Measurements from ENCODE around the gene CACNA1D.

Gene CACNA1D

DNA sequence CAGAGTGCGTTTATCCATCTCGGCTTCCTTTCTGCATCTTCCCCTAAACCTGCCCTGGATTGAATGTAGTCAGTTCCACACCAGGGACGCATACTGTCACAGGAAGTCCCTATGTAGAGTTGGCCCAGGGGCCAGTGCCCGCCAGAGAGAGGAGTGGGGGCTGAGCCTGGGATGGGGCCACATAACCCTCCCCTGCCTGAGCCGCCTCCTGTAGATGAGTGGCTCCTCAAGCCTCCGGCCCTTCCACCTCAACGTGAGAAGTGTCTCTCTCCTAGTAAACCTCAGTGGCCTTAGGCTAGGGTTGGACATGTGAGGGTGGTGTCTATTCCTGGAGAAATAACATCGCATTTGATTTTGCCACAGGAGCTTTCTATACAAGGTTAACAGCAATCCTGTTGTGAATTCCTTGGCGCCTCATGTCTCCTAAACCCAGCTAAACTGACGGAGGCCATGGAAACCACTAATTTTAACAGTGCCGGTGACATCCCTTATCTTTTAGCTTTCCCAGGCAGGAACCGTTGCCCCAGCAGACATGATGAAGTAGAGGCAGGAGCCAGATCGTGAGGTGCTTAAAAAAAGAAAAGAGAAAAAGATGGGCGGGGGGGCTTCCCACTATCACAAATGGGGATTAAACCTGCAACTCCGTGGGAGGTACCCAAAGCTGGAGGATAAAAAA, 180.7 kb downstream of the CACNA1D start:
- H3K4me1 ChIP-seq (ENCODE audit: control insufficient read depth, insufficient read depth, low read length), result no peaks in the 10 kb centered on the region
- no peaks in the 10 kb centered on the region for H3K27me3 ChIP-seq (ENCODE audit: control insufficient read depth, insufficient read depth, low read length, poor library complexity, severe bottlenecking)
- no peak overlapping the region for H3K4me3 ChIP-seq (ENCODE audit: insufficient read depth, low read depth, low read length)
- 86 to 88% methylated on average over 15 of the region's 15 CpGs for WGBS, 2 experiments
- H3K36me3 ChIP-seq (ENCODE audit: control insufficient read depth, insufficient read depth, low read length), result no peaks in the 10 kb centered on the region
- H3K27ac ChIP-seq (ENCODE audit: insufficient read depth, low read depth, low read length, poor library complexity, severe bottlenecking), result no peak overlapping the region
- no peaks in the 10 kb centered on the region for H3K9me3 ChIP-seq (ENCODE audit: control insufficient read depth, low read length)

DNA sequence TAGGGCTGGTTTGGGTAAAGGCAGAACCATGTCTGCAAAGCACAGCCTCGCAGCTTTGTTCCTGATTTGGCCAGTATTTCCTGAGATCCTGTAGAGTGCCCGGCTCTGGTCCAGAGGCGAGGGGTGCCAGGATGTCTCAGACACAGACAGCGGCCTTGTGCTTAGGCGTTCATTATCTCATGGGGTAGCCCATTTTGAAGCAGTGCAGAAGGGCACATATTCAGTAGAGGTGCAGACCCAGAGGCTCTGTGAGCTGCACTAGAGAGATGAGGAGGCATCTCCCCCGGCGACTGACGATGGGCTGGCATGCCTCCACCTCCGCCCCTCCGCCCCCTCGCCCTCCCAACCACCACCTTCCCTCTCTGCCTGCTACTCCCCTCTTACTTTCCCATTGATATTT, 181.5 kb downstream of the CACNA1D start:
- H3K4me1 ChIP-seq (ENCODE audit: control insufficient read depth, insufficient read depth, low read length), result no peaks in the 10 kb centered on the region
- 94% methylated on average over 8 to 11 of the region's 11 CpGs for WGBS, 2 experiments
- H3K9me3 ChIP-seq (ENCODE audit: control insufficient read depth, low read length), result no peaks in the 10 kb centered on the region
- H3K27ac ChIP-seq (ENCODE audit: insufficient read depth, low read depth, low read length, poor library complexity, severe bottlenecking), result no peak overlapping the region
- H3K36me3 ChIP-seq (ENCODE audit: control insufficient read depth, insufficient read depth, low read length), result no peaks in the 10 kb centered on the region
- no peak overlapping the region for H3K4me3 ChIP-seq (ENCODE audit: insufficient read depth, low read depth, low read length)
- no peaks in the 10 kb centered on the region for H3K27me3 ChIP-seq (ENCODE audit: control insufficient read depth, insufficient read depth, low read length, poor library complexity, severe bottlenecking)

DNA sequence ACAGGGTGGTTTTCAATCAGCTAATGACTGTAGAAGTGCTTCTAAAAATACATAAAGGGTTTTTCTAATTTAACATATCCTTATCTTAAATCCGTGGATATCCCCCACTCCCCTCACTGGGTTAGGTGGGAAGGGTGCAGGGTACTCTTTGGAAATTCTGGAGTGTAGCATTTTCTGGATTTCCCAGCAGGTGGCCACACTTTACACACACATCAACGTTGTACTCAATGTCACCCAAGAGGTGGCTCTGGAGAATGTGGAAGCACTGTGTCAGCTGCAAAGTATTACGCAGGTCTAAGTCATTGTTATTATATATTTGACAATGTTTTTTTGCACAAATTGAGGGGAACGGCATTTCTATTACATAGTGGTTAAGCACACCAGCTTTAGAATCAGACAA, 183.0 kb downstream of the CACNA1D start:
- 88 to 91% methylated on average over 2 to 3 of the region's 4 CpGs for WGBS, 2 experiments
- Histone ChIP-seq H3K27me3 (ENCODE audit: control insufficient read depth, insufficient read depth, low read length, poor library complexity, severe bottlenecking) (no peaks in the 10 kb centered on the region), H3K4me1 (ENCODE audit: control insufficient read depth, insufficient read depth, low read length) (no peaks in the 10 kb centered on the region), H3K27ac (ENCODE audit: insufficient read depth, low read depth, low read length, poor library complexity, severe bottlenecking) (no peak overlapping the region), H3K36me3 (ENCODE audit: control insufficient read depth, insufficient read depth, low read length) (no peaks in the 10 kb centered on the region), H3K9me3 (ENCODE audit: control insufficient read depth, low read length) (no peaks in the 10 kb centered on the region), H3K4me3 (ENCODE audit: insufficient read depth, low read depth, low read length) (no peak overlapping the region)

DNA sequence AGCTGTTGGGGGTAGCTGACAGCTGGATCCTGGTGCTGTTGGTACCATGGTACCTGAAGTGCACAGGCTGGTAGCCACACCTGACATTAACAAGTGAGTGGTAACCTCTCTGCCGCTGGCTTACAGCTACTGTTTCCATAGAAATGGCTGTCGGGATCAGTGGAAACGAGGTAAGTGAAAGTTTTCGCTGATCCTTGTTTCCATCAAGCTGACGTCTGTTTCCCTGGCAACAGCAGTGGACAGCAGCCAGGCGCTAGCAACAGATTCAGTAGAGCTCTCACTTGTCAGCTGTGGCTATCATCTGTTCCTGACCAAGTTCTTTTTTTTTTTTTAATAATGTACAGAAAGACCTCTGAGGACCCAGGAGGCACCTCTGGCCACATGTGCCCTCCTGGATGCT, 185.6 kb downstream of the CACNA1D start:
- Histone ChIP-seq H3K27ac (ENCODE audit: insufficient read depth, low read depth, low read length, poor library complexity, severe bottlenecking) (no peak overlapping the region), H3K9me3 (ENCODE audit: control insufficient read depth, low read length) (no peaks in the 10 kb centered on the region), H3K36me3 (ENCODE audit: control insufficient read depth, insufficient read depth, low read length) (no peaks in the 10 kb centered on the region), H3K4me3 (ENCODE audit: insufficient read depth, low read depth, low read length) (no peak overlapping the region), H3K27me3 (ENCODE audit: control insufficient read depth, insufficient read depth, low read length, poor library complexity, severe bottlenecking) (no peaks in the 10 kb centered on the region), H3K4me1 (ENCODE audit: control insufficient read depth, insufficient read depth, low read length) (no peaks in the 10 kb centered on the region)
- 46 to 55% methylated on average over 6 of the region's 6 CpGs for WGBS, 2 experiments

DNA sequence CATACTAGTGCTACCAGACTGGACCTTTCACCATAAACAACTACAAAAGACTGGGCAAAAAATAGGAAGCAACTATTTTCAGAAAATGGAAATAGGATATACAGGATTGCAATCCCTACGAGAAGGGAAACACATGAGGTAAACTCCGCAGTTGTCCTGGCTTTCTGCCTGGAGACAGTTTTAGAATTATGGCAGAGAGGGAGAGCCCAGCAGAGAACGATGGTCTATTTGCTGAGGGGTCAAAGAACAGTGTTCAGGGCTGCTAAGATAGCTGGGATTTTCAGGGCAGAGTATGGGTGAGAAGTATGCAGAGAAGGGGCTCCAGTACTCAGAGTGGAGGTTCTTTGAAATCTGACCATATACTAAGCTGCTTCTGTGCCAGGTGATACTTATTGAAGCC, 188.4 kb downstream of the CACNA1D start:
- no peaks in the 10 kb centered on the region for H3K36me3 ChIP-seq (ENCODE audit: control insufficient read depth, insufficient read depth, low read length)
- H3K4me1 ChIP-seq (ENCODE audit: control insufficient read depth, insufficient read depth, low read length), result no peaks in the 10 kb centered on the region
- 92 to 93% methylated on average over 3 of the region's 3 CpGs for WGBS, 2 experiments
- H3K9me3 ChIP-seq (ENCODE audit: control insufficient read depth, low read length), result no peaks in the 10 kb centered on the region
- H3K27me3 ChIP-seq (ENCODE audit: control insufficient read depth, insufficient read depth, low read length, poor library complexity, severe bottlenecking), result no peaks in the 10 kb centered on the region
- no peak overlapping the region for H3K4me3 ChIP-seq (ENCODE audit: insufficient read depth, low read depth, low read length)
- no peak overlapping the region for H3K27ac ChIP-seq (ENCODE audit: insufficient read depth, low read depth, low read length, poor library complexity, severe bottlenecking)

DNA sequence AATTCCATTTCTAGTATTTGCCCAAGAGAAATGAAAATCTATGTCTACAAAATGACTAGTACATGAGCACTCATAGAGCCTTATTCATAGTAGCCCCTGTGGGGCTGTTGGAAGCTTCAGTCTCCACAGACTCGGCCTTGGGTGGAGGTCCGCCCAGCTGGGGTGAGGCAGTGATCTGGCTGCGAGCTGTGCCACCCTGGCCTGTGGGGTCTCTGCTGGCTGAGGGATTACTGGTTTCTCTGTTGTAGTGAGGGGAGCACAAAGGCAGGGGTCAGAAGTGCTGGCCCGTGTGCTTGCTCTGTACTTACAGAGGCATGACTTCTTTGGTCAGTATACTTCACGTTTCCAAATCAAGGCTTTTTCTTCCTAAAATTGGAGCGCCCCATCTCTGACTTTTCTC, 193.7 kb downstream of the CACNA1D start:
- Histone ChIP-seq H3K27me3 (ENCODE audit: control insufficient read depth, insufficient read depth, low read length, poor library complexity, severe bottlenecking) (no peaks in the 10 kb centered on the region), H3K4me1 (ENCODE audit: control insufficient read depth, insufficient read depth, low read length) (peaks cover 11% of the 10 kb centered on the region), H3K9me3 (ENCODE audit: control insufficient read depth, low read length) (no peaks in the 10 kb centered on the region), H3K4me3 (ENCODE audit: insufficient read depth, low read depth, low read length) (no peak overlapping the region), H3K36me3 (ENCODE audit: control insufficient read depth, insufficient read depth, low read length) (no peaks in the 10 kb centered on the region), H3K27ac (ENCODE audit: insufficient read depth, low read depth, low read length, poor library complexity, severe bottlenecking) (no peak overlapping the region)
- 79 to 85% methylated on average over 6 of the region's 6 CpGs for WGBS, 2 experiments

DNA sequence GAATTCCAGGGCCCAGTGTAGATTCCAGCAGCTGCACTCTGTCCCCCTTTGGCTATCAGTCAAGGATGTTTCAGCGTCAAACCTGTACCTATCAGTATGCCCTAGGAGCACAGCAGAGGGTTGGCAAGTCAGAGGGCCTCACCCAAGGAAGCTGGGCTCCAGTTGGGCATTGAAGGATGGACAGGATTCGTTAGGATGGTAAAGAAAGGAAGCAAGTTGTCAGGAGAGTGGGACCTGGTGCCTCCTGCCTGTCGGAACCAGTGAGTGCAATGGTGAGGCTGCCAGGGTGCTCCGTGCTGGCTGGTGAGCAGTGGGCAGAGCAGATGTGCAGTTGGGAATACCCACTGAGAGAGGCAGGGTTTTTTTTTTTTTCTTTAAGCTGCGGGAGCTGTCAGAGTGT, 194.6 kb downstream of the CACNA1D start:
- Histone ChIP-seq H3K4me3 (ENCODE audit: insufficient read depth, low read depth, low read length) (no peak overlapping the region), H3K27ac (ENCODE audit: insufficient read depth, low read depth, low read length, poor library complexity, severe bottlenecking) (no peak overlapping the region), H3K9me3 (ENCODE audit: control insufficient read depth, low read length) (no peaks in the 10 kb centered on the region), H3K36me3 (ENCODE audit: control insufficient read depth, insufficient read depth, low read length) (no peaks in the 10 kb centered on the region), H3K27me3 (ENCODE audit: control insufficient read depth, insufficient read depth, low read length, poor library complexity, severe bottlenecking) (no peaks in the 10 kb centered on the region), H3K4me1 (ENCODE audit: control insufficient read depth, insufficient read depth, low read length) (peaks cover 11% of the 10 kb centered on the region)
- WGBS, 2 experiments, result 74 to 75% methylated on average over 5 of the region's 5 CpGs

DNA sequence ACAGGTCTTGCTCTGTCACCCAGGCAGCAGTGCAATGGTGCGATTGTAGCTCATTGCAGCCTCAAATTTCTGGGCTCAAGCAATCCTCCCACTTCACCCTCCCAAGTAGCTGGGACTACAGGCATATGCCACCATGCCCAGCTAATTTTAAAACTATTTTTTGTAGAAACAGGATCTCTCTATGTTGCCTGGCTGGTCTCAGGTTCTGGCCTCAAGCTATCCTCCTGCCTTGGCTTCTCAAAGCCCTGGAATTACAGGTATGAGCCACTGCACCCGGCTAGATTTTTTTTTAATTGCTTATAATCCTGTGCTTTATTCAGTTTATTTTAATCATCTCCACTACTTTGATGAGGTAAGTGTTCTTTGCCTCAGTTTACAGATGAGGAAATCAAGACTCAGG, 195.3 kb downstream of the CACNA1D start:
- Histone ChIP-seq H3K4me1 (ENCODE audit: control insufficient read depth, insufficient read depth, low read length) (peaks cover 11% of the 10 kb centered on the region), H3K27me3 (ENCODE audit: control insufficient read depth, insufficient read depth, low read length, poor library complexity, severe bottlenecking) (no peaks in the 10 kb centered on the region), H3K9me3 (ENCODE audit: control insufficient read depth, low read length) (no peaks in the 10 kb centered on the region), H3K27ac (ENCODE audit: insufficient read depth, low read depth, low read length, poor library complexity, severe bottlenecking) (no peak overlapping the region), H3K36me3 (ENCODE audit: control insufficient read depth, insufficient read depth, low read length) (no peaks in the 10 kb centered on the region), H3K4me3 (ENCODE audit: insufficient read depth, low read depth, low read length) (no peak overlapping the region)
- WGBS, 2 experiments, result 82 to 93% methylated on average over 1 to 2 of the region's 2 CpGs

DNA sequence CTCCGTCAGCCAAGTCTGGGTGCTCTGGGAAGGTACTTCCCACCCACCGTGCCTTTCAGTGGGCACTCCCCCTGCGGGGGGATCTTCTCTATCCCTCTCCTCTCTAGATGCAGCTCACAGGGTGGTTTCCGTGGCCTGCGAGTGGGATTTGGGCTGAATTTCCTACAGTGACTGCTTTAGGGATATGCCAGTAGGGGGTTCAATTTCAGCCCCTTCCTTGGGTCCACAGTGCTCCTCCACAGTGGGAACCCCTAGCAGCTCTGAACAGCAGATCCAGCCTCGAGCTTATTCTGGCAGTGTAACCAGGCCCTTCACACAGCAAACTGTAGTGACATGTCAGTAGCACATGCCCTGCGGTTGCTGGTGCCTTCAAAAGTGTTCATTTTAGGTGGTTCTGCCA, 196.1 kb downstream of the CACNA1D start:
- Histone ChIP-seq H3K9me3 (ENCODE audit: control insufficient read depth, low read length) (no peaks in the 10 kb centered on the region), H3K27ac (ENCODE audit: insufficient read depth, low read depth, low read length, poor library complexity, severe bottlenecking) (no peak overlapping the region), H3K4me1 (ENCODE audit: control insufficient read depth, insufficient read depth, low read length) (peaks cover 11% of the 10 kb centered on the region), H3K4me3 (ENCODE audit: insufficient read depth, low read depth, low read length) (no peak overlapping the region), H3K27me3 (ENCODE audit: control insufficient read depth, insufficient read depth, low read length, poor library complexity, severe bottlenecking) (no peaks in the 10 kb centered on the region), H3K36me3 (ENCODE audit: control insufficient read depth, insufficient read depth, low read length) (no peaks in the 10 kb centered on the region)
- 79 to 83% methylated on average over 7 of the region's 7 CpGs for WGBS, 2 experiments

DNA sequence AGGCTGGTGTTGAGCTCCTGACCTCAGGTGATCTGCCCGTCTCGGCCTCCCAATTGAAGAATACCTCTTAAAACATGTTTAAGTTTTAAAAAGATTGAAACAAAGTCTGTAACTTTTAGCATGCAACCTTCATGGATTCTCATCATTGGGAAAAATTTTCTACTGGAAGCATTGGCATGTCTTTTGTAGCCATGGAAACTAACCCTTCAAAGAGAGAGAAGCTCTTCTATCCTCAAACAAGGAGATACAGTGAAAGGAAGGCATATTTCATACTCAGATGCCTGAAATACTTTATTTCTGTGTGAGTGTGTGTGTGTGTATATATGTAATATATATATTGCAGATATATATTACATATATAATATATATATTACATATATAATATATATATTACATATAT, 196.9 kb downstream of the CACNA1D start:
- no peaks in the 10 kb centered on the region for H3K27me3 ChIP-seq (ENCODE audit: control insufficient read depth, insufficient read depth, low read length, poor library complexity, severe bottlenecking)
- no peak overlapping the region for H3K4me3 ChIP-seq (ENCODE audit: insufficient read depth, low read depth, low read length)
- peaks cover 11% of the 10 kb centered on the region for H3K4me1 ChIP-seq (ENCODE audit: control insufficient read depth, insufficient read depth, low read length)
- 92 to 100% methylated on average over 2 of the region's 2 CpGs for WGBS, 2 experiments
- H3K9me3 ChIP-seq (ENCODE audit: control insufficient read depth, low read length), result no peaks in the 10 kb centered on the region
- no peak overlapping the region for H3K27ac ChIP-seq (ENCODE audit: insufficient read depth, low read depth, low read length, poor library complexity, severe bottlenecking)
- H3K36me3 ChIP-seq (ENCODE audit: control insufficient read depth, insufficient read depth, low read length), result no peaks in the 10 kb centered on the region

DNA sequence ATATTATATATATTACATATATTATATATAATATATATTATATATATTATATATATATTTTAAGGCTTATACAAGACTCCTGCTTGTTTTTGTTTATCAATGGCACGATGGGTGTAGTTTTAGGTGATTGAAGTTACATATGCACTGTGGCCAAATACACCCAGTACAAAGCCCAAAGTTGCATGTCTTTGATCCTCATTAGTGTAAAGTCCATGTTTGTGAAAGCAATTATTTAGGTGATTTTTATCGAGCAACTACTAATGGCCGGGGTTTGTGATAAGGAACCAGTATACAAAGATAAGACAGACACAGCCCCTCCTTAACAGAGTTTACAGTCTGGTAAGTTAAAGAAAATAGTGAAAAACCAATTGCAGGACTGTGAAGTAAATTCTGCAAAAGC, 197.5 kb downstream of the CACNA1D start:
- Histone ChIP-seq H3K27me3 (ENCODE audit: control insufficient read depth, insufficient read depth, low read length, poor library complexity, severe bottlenecking) (no peaks in the 10 kb centered on the region), H3K4me1 (ENCODE audit: control insufficient read depth, insufficient read depth, low read length) (peaks cover 11% of the 10 kb centered on the region), H3K4me3 (ENCODE audit: insufficient read depth, low read depth, low read length) (no peak overlapping the region), H3K36me3 (ENCODE audit: control insufficient read depth, insufficient read depth, low read length) (no peaks in the 10 kb centered on the region), H3K9me3 (ENCODE audit: control insufficient read depth, low read length) (no peaks in the 10 kb centered on the region), H3K27ac (ENCODE audit: insufficient read depth, low read depth, low read length, poor library complexity, severe bottlenecking) (no peak overlapping the region)
- 93 to 100% methylated on average over 3 of the region's 3 CpGs for WGBS, 2 experiments
